IMR-90 (cell line): ENCODE data around the gene PARL. TPM values are rescaled to one million over a fixed set of nuclear protein-coding genes. Genes with fewer than 3 reads are reported as not detected.

Source experiments
- ATAC-seq: fragments of 200-7000 bp; cut with Tn5 transposase; 2 replicates; pipeline ENCODE4 v1.9.1; 2020; ENCODE audit warnings: low read depth, mild to moderate bottlenecking, moderate library complexity
- BruUV-seq: library from RNA; stranded (reverse); fragments of 400-500 nt; replicated peaks from 2 replicates; lab custom pipeline; 2021; lab: Mats Ljungman, UMichigan
- CTCF ChIA-PET: fragments of 300-600 bp; formaldehyde crosslinking; extraction: SDS; loops from one replicate; lab custom pipeline; 2021; ENCODE audit warnings: antibody characterized with exemption; lab: Yijun Ruan, JAX
- POLR2A ChIA-PET: fragments of 300-600 bp; sonication (Branson Sonifier 250); formaldehyde crosslinking; loops from one replicate; lab custom pipeline; 2022; ENCODE audit warnings: antibody characterized with exemption; ENCODE audit not compliant: unreplicated experiment; lab: Charles Lee
- DNase-seq: peaks from one replicate; pipeline ENCODE4 v3.0.0; 2013
- H2AFZ ChIP-seq: replicated peaks from 2 replicates; pipeline ENCODE3; 2013; ENCODE audit warnings: low read length, mild to moderate bottlenecking; ENCODE audit not compliant: poor library complexity
- H2AK5ac ChIP-seq: 2 replicates; pipeline ENCODE4 v1.6.1; 2013; ENCODE audit warnings: low read depth, low read length, inconsistent platforms
- H2AK9ac ChIP-seq: replicated peaks from 2 replicates; pipeline ENCODE3; 2013; ENCODE audit warnings: mild to moderate bottlenecking, low read depth, low read length, moderate library complexity; ENCODE audit not compliant: poor library complexity
- H2BK120ac ChIP-seq: 2 replicates; pipeline ENCODE4 v1.6.1; 2013; ENCODE audit warnings: low read depth, low read length, inconsistent platforms
- H2BK15ac ChIP-seq: 3 replicates; pipeline ENCODE4 v1.6.1; 2013; ENCODE audit warnings: low read depth, low read length, inconsistent platforms
- H2BK20ac ChIP-seq: 2 replicates; pipeline ENCODE4 v1.6.1; 2013; ENCODE audit warnings: low read depth, mild to moderate bottlenecking, inconsistent platforms, low read length, moderate library complexity
- H2BK5ac ChIP-seq: 2 replicates; pipeline ENCODE4 v1.6.1; 2013; ENCODE audit warnings: mild to moderate bottlenecking, low read depth, low read length, inconsistent platforms; ENCODE audit not compliant: poor library complexity, severe bottlenecking
- H3K14ac ChIP-seq: replicated peaks from 2 replicates; pipeline ENCODE4 v1.6.1; 2013; ENCODE audit warnings: low read depth, low read length, inconsistent platforms
- H3K18ac ChIP-seq: 2 replicates; pipeline ENCODE4 v1.6.1; 2013; ENCODE audit warnings: low read depth, low read length, control low read depth
- H3K23ac ChIP-seq: 2 replicates; pipeline ENCODE4 v1.6.1; 2013; ENCODE audit warnings: low read depth, low read length, inconsistent platforms
- H3K27ac ChIP-seq: 2 replicates; pipeline ENCODE4 v1.5.1; 2013; ENCODE audit warnings: mild to moderate bottlenecking, control low read depth, low read length; ENCODE audit not compliant: insufficient read depth
- H3K27me3 ChIP-seq: 2 replicates; pipeline ENCODE4 v1.6.1; 2013; ENCODE audit warnings: low read length; ENCODE audit not compliant: control insufficient read depth, insufficient read depth
- H3K36me3 ChIP-seq: 2 replicates; pipeline ENCODE4 v1.6.1; 2013; ENCODE audit warnings: low read length, mixed read lengths; ENCODE audit not compliant: control insufficient read depth, insufficient read depth
- H3K4ac ChIP-seq: 2 replicates; pipeline ENCODE4 v1.6.1; 2013; ENCODE audit warnings: low read depth, low read length, inconsistent platforms
- H3K4me1 ChIP-seq: 2 replicates; pipeline ENCODE4 v1.6.1; 2013; ENCODE audit warnings: low read length, mixed read lengths; ENCODE audit not compliant: control insufficient read depth, insufficient read depth
- H3K4me2 ChIP-seq: 2 replicates; pipeline ENCODE4 v1.6.1; 2013; ENCODE audit warnings: low read depth, mild to moderate bottlenecking, control low read depth, low read length, moderate library complexity
- H3K4me3 ChIP-seq: 2 replicates; pipeline ENCODE4 v1.5.1; 2013; ENCODE audit warnings: low read depth, mild to moderate bottlenecking, control low read depth, low read length, moderate library complexity; ENCODE audit not compliant: insufficient read depth
- H3K56ac ChIP-seq: 2 replicates; pipeline ENCODE4 v1.6.1; 2013; ENCODE audit warnings: low read length, inconsistent platforms; ENCODE audit not compliant: insufficient read depth; ENCODE audit errors: extremely low read depth
- H3K79me1 ChIP-seq, 2 experiments: 2 replicates each; pipeline ENCODE4 v1.6.1; 2013; ENCODE audit warnings: low read length in 2 of 2, inconsistent platforms in 1 of 2, low read depth in 1 of 2
- H3K9ac ChIP-seq: 2 replicates; pipeline ENCODE4 v1.6.1; 2013; ENCODE audit warnings: low read depth, low read length, control low read depth
- H3K9me1 ChIP-seq: 2 replicates; pipeline ENCODE4 v1.6.1; 2013; ENCODE audit warnings: low read length, inconsistent platforms; ENCODE audit not compliant: insufficient read depth
- H3K9me3 ChIP-seq: 2 replicates; pipeline ENCODE4 v1.6.1; 2013; ENCODE audit warnings: low read length; ENCODE audit not compliant: control insufficient read depth, insufficient read depth
- H4K20me1 ChIP-seq: 2 replicates; pipeline ENCODE4 v1.6.1; 2013; ENCODE audit warnings: low read length, inconsistent platforms; ENCODE audit not compliant: insufficient read depth
- H4K5ac ChIP-seq: 2 replicates; pipeline ENCODE4 v1.6.1; 2013; ENCODE audit warnings: mild to moderate bottlenecking, low read depth, low read length, control low read depth
- H4K8ac ChIP-seq, 2 experiments: 2 replicates each; pipeline ENCODE4 v1.6.1; 2013; ENCODE audit warnings: low read depth in 2 of 2, low read length in 2 of 2, control low read depth in 1 of 2, inconsistent platforms in 1 of 2
- H4K91ac ChIP-seq: 2 replicates; pipeline ENCODE4 v1.6.1; 2013; ENCODE audit warnings: low read depth, low read length, inconsistent platforms; ENCODE audit not compliant: insufficient read depth
- FOS ChIP-seq: fragments of 150-350 bp; IDR thresholded peaks from 2 replicates; pipeline ENCODE4 v1.6.1; 2016; ENCODE audit warnings: low read depth, low read length
- MAZ ChIP-seq: IDR thresholded peaks from 2 replicates; pipeline ENCODE4 v1.6.1; 2012; ENCODE audit warnings: low read depth, mild to moderate bottlenecking, low read length, improper control_type of control experiment, moderate library complexity, borderline replicate concordance
- WGBS, 2 experiments: methylation state at CpG; one replicate each; pipeline versions ENCODE4 v1.1.5 to v1.1.7; 2013; ENCODE audit warnings: missing lambda C conversion rate in 2 of 2; ENCODE audit not compliant: insufficient read length in 1 of 2; ENCODE audit errors: extremely low coverage in 2 of 2; 5-methylcytosine and 5-hydroxymethylcytosine counted together
- dilution Hi-C: fragments of 300-500 bp; cut with HindIII; formaldehyde crosslinking; loops from one replicate; pipeline ENCODE4 v1.14.3; 2018; ENCODE audit warnings: low sequenced_read_pairs; ENCODE audit not compliant: unreplicated experiment
- in situ Hi-C: fragments of 300-500 bp; cut with MboI; formaldehyde crosslinking; loops from 3 replicates; pipeline ENCODE4 v1.14.3; 2019; ENCODE audit warnings: low sequenced_read_pairs, inconsistent platforms, mixed read lengths
- intact Hi-C: fragments of 100-400 bp; cut with micrococcal nuclease; formaldehyde crosslinking; loops from 2 replicates; pipeline ENCODE4 v1.10.0; 2022
- polyA plus RNA-seq, 3 experiments: library from polyadenylated mRNA; depleted of rRNA; stranded (reverse); fragments of >200 nt; gene quantifications; 2 replicates each; pipeline ENCODE4 v1.2.3, GENCODE V29; 2012; ENCODE audit warnings: low replicate concordance in 1 of 3
- total RNA-seq: library from RNA; depleted of rRNA; stranded (reverse); fragments of >200 nt; gene quantifications from 2 replicates; pipeline ENCODE4 v1.2.3, GENCODE V29; 2012

Gene PARL
- total and polyA plus RNA-seq, 2 of the 4 experiments (the other 2 are of a cell fraction): 35.5 to 42.6 TPM

GRCh38 chr3:183828538-183828870 lies 56.2 kb downstream of the PARL start:
- H2BK120ac ChIP-seq: no peak overlapping the region
- ATAC-seq (no peak), DNase-seq (no peak)
- H3K4me1 ChIP-seq: no peaks in the 10 kb centered on the region
- H3K4me2 ChIP-seq: no peak overlapping the region
- H3K4ac ChIP-seq: no peak overlapping the region
- H4K8ac ChIP-seq: no peak overlapping the region
- no peak overlapping the region for H2BK5ac ChIP-seq
- CTCF ChIA-PET: no interaction called here
- H3K27ac ChIP-seq: no peak overlapping the region
- dilution Hi-C loops (no loop called here), in situ Hi-C loops (no loop called here), intact Hi-C loops (no loop called here)
- no peak overlapping the region for H3K9ac ChIP-seq
- no peak overlapping the region for H3K18ac ChIP-seq
- H2AK5ac ChIP-seq: no peak overlapping the region
- H3K9me1 ChIP-seq: no peaks in the 10 kb centered on the region
- WGBS, 2 experiments: no CpG with 5 or more reads among the region's 7 CpGs
- no peak overlapping the region for H4K5ac ChIP-seq
- no peak overlapping the region for H2BK20ac ChIP-seq
- H3K23ac ChIP-seq: no peak overlapping the region
- TF ChIP-seq FOS (no peak), MAZ (no peak)
- no peak overlapping the region for H3K14ac ChIP-seq
- peaks cover 3 to 7% of the 10 kb centered on the region in 2 experiments; a peak in 1 of 4 replicates for H3K79me1 ChIP-seq
- no peaks in the 10 kb centered on the region for H3K9me3 ChIP-seq
- H4K91ac ChIP-seq: no peak overlapping the region
- peaks cover 30% of the 10 kb centered on the region for H3K36me3 ChIP-seq
- POLR2A ChIA-PET: no interaction called here
- H4K20me1 ChIP-seq: peaks cover 10% of the 10 kb centered on the region
- H3K27me3 ChIP-seq: no peaks in the 10 kb centered on the region
- no peak overlapping the region for H2BK15ac ChIP-seq
- no TSS peak for BruUV-seq
- H3K56ac ChIP-seq: no peak overlapping the region
- H2AFZ ChIP-seq: no peak overlapping the region
- H2AK9ac ChIP-seq: no peak overlapping the region
- H3K4me3 ChIP-seq: no peak overlapping the region
